ENCODE measurements around the gene ECI1. TPM values are rescaled to one million over a fixed set of nuclear protein-coding genes. Genes with fewer than 3 reads are reported as not detected.

ECI1 gene
- total RNA-seq, 2 experiments from 2014 or later: 30.8 to 42.5 TPM

DNA sequence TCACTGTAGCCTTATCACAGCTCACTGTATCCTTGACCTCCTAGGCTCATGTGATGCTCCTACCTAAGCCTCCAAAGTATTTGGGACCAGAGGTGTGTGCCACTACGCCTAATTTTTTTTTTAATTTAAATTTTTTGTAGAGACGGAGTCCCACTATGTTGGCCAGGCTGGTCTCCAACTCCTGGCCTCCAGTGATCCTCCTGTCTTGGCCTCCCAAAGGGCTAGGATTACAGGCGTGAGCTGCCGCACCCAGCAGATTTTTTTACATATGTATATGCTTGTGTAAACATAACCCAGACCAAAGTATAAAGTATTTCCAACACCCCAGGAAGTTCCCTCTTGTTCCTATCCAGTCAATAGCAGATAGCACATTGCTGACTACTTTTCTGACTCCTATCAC lies 35.1 kb downstream of the ECI1 start:
- Mint-ChIP-seq H3K9me3 (no peaks in the 10 kb centered on the region), H3K36me3 (ENCODE audit: low read depth) (peaks cover 5% of the 10 kb centered on the region), H3K27me3 (no peaks in the 10 kb centered on the region), H3K4me1 (peaks cover 26% of the 10 kb centered on the region), H3K27ac (peak overlapping the region; percentile 89), H3K4me3 (peak overlapping the region; percentile 84)
- CTCF ChIA-PET: no interaction called here
- POLR2A ChIA-PET: no interaction called here
- DNase-seq: no peak

DNA sequence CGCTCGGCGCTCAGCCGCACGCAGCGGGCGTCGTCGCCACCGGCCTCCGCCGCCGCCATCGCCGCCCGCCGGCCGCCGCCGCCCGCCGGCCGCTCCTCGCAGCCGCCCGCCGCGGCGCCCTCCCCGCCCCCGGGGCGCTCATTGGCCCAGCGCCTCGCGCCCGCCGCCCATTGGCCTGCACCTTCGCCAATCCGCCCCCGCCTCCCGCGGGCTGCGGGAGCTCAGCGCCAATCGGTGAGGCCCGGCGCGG lies 36.7 kb downstream of the ECI1 start, which contains the start of gene PGP:
TSS of gene PGP (minus strand) at position 122 of the 250 bp plus-strand sequence. CDS start at position 59, 63 bp downstream.
- peak within 1 kb of the TSS; percentile 84 for H3K4me3 Mint-ChIP-seq
- no peak for DNase-seq
- peaks cover 26% of the 10 kb centered on the region for H3K4me1 Mint-ChIP-seq
- POLR2A ChIA-PET: interaction anchor here (0.6 to 1.3 kb wide), 3 partner anchors 38 to 245 kb away, joined by 3 to 8 read pairs (median 3); partner anchors contain the start of genes TEDC2 and TRAF7
- H3K27ac Mint-ChIP-seq: peak within 1 kb of the TSS; percentile 89
- no peaks in the 10 kb centered on the region for H3K9me3 Mint-ChIP-seq
- no peaks in the 10 kb centered on the region for H3K27me3 Mint-ChIP-seq
- peaks cover 5% of the 10 kb centered on the region for H3K36me3 Mint-ChIP-seq (ENCODE audit: low read depth)
- CTCF ChIA-PET: interaction anchor here (0.5 to 1.4 kb wide), 3 partner anchors 9 to 475 kb away, joined by 3 read pairs; partner anchors contain the start of genes ECI1 and MLST8

DNA sequence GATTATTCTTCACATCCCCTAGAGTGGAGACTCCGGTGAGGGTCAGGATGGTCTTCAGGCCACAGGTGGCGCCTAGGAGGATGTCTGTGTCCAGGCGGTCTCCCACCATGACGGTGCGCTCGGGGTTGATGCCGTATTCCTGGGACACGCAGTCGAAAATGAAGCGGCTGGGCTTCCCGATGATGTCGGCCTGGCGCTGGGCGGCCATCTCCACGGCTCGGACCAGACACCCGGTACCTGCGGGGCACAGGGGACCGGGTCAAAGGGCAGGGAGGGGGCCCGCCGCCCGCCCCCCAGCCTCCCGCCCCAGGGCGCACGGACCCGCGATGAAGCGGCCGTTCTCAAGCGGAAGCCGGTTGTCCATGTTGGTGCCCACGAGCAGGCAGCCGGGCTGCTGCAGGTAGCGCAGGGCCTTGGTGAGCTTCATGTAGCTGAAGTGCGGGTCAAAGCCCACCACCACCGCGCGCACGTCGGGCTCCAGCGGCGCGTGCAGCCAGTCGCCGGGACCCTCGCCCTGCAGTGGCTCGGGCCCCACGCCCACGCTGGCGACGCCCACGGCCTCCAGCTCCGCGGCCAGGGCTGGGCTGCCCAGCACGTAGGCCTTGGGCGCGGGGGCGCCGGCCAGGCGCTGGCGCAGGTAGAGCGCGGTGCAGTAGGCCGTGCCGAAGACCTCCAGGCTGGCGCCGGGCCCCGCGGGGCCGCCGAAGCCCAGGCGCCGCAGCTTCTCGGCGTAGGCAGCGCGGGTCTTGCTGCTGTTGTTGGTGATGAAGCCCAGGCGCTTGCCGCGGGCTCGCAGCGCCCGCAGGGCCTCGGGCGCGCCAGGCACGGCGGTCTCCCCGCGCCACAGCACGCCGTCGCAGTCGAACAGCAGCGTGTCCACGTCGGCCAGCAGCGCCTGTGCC lies 37.3 kb downstream of the ECI1 start:
- H3K9me3 Mint-ChIP-seq: no peaks in the 10 kb centered on the region
- peaks cover 5% of the 10 kb centered on the region for H3K36me3 Mint-ChIP-seq (ENCODE audit: low read depth)
- H3K27ac Mint-ChIP-seq: peak overlapping the region; percentile 65
- no peak for DNase-seq
- H3K27me3 Mint-ChIP-seq: no peaks in the 10 kb centered on the region
- CTCF ChIA-PET: interaction anchor here (0.5 to 1.4 kb wide), 3 partner anchors 8 to 474 kb away, joined by 3 read pairs; partner anchors contain the start of genes ECI1 and MLST8
- peaks cover 26% of the 10 kb centered on the region for H3K4me1 Mint-ChIP-seq
- POLR2A ChIA-PET: interaction anchor here (0.7 to 1.3 kb wide), 2 partner anchors 59 to 246 kb away, joined by 3 read pairs; partner anchors contain the start of genes TEDC2 and TRAF7
- H3K4me3 Mint-ChIP-seq: peak overlapping the region; percentile 77

DNA sequence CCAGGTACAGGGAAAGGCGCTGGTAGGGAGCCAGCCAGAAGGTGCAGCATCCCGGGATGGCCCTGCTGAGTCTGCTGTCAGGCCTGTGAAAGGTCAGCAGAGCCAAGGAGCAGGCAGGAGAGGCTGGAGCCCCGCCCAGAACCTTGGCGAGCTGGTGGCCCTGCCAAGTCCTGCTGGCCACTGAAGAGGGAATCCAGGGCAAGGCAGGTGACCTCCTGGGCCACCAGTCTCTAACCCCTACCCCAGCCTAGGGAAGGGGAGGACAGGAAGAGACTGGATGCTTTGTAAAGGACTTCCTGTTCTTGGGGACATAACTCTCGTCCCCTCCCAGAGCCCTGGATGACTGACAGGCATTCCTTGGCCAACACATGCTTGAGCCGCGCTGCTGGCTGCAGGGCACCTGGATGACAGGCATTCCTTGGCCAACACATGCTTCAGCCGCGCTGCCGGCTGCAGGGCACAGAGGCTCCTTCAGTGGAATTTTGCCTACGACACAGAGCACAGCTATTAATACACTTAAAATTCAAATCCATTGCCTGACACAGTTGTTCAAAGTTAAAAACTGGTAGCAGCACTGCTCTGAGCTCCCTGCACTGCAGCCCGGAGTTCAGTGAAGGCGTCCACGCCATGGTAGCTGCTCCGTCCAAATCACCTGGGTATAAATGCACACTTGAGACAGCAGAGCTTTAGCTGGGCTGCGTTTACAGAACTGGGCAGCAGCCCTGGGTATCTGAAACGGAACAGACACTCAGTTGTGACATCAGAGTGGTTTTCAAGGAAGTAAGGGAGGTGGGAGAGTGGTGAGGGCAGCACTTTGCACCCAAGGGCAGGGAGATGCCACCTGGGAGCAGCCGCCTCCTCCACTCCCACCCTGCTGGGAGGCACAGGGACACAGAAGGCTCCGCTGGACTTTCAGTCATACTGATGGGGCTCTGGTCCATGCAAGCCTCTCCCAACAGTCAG lies 38.7 kb downstream of the ECI1 start:
- H3K27me3 Mint-ChIP-seq: no peaks in the 10 kb centered on the region
- no peak for DNase-seq
- POLR2A ChIA-PET: no interaction called here
- peak overlapping the region; percentile 77 for H3K4me3 Mint-ChIP-seq
- H3K4me1 Mint-ChIP-seq: peaks cover 28% of the 10 kb centered on the region
- CTCF ChIA-PET: no interaction called here
- no peaks in the 10 kb centered on the region for H3K9me3 Mint-ChIP-seq
- H3K27ac Mint-ChIP-seq: no peak overlapping the region
- H3K36me3 Mint-ChIP-seq (ENCODE audit: low read depth): peaks cover 10% of the 10 kb centered on the region

DNA sequence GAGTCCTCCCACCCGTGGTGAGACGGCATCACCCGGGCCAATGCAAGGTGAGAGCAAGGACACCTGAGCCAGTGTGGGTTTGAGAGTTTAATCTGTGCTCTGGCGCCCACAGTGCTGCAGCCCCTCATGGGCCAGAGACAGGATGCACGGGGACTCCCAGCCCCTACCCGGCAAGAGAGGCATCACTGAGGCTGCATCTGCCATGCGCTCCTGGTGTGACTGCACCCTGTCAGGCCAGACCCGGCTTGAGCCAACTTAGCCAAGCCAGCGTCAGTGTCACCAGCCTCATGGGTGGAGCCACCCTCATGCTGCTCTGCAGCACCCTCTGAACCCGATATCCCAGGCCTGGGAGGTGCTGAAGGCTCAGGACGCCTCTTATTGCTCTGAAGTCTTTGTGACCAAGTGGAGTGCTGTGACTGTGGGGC lies 39.5 kb downstream of the ECI1 start:
- peak overlapping the region; percentile 26 for H3K4me3 Mint-ChIP-seq
- ChIA-PET CTCF (no interaction called here), POLR2A (no interaction called here)
- H3K4me1 Mint-ChIP-seq: peaks cover 34% of the 10 kb centered on the region
- H3K27ac Mint-ChIP-seq: no peak overlapping the region
- no peak for DNase-seq
- no peaks in the 10 kb centered on the region for H3K9me3 Mint-ChIP-seq
- peaks cover 16% of the 10 kb centered on the region for H3K36me3 Mint-ChIP-seq (ENCODE audit: low read depth)
- H3K27me3 Mint-ChIP-seq: no peaks in the 10 kb centered on the region

DNA sequence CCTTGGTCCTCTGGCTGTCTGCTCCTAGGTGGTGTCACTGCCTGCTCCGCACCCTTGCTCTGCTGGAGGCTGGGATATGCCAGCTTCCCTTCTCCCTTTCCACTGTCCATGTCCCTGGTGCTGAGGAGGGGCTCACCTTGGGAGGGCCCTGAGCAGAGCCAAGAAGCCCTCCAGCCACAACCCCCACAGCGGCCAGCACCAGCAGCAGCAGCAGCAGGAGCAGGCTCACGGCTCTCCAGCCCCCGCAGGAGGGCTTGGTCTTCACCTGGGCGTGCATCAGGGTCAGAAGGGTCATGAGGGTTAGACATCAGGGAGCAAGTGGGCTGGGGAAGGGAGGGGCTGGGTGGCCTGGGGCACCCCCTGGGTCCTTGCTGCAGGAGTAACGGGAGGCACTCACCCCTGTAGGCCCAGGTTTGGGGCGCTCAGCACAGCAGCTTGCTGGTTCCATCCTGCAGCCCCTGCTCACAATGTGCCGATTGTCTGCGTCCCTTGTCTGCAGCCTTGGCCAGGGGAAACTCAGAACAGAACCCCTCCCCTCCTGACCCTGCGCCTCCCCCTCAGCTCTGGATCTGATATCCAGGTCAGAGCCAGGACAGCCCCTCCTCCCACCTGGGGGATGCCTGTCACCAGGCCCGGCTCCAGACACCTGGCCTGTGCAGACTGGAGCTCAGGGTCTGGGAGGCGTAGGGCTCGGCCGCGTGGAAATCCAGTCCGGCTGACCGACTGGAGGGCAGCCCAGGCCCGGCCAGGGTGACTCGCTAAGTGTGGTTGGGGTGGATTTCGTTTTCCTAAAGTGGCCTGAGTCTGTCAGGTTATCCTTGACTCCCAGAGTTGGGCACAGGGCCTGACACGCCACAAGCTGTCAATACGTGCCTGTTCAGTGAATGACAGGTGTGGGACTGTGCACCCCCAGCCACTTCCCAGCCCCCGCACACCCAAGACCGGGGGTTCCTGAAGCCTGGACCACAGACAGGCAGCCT lies 40.7 kb downstream of the ECI1 start, which contains the start of gene BRICD5:
TSS of gene BRICD5 (minus strand) at position 478 of the 980 bp plus-strand sequence. CDS start at position 448, 30 bp downstream.
- Mint-ChIP-seq H3K27ac (no peak within 1 kb of the TSS), H3K4me3 (no peak within 1 kb of the TSS), H3K4me1 (peaks cover 35% of the 10 kb centered on the region), H3K9me3 (no peaks in the 10 kb centered on the region), H3K27me3 (no peaks in the 10 kb centered on the region), H3K36me3 (ENCODE audit: low read depth) (peaks cover 20% of the 10 kb centered on the region)
- DNase-seq: no peak
- POLR2A ChIA-PET: no interaction called here
- CTCF ChIA-PET: interaction anchor here (1.2 kb wide), 1 partner anchor 12 kb away, joined by 3 read pairs; no protein-coding TSS in a partner anchor

DNA sequence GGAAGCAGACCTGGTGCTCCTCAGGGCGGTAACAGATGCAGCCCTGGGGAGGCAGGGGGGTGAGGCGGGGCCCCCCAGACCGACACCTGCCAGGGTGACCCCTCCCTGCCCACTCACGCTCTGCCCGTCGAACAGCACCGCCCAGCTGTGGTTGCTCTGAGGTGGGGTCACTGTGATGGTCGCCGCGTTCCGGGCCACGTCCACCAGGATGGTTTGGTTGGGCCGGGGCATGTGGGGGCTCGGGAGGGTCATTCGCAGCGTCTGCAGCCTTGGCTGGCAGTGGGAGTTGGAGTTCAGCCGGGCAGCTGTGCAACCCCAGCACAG lies 41.4 kb downstream of the ECI1 start:
- Mint-ChIP-seq H3K9me3 (no peaks in the 10 kb centered on the region), H3K27me3 (no peaks in the 10 kb centered on the region)

DNA sequence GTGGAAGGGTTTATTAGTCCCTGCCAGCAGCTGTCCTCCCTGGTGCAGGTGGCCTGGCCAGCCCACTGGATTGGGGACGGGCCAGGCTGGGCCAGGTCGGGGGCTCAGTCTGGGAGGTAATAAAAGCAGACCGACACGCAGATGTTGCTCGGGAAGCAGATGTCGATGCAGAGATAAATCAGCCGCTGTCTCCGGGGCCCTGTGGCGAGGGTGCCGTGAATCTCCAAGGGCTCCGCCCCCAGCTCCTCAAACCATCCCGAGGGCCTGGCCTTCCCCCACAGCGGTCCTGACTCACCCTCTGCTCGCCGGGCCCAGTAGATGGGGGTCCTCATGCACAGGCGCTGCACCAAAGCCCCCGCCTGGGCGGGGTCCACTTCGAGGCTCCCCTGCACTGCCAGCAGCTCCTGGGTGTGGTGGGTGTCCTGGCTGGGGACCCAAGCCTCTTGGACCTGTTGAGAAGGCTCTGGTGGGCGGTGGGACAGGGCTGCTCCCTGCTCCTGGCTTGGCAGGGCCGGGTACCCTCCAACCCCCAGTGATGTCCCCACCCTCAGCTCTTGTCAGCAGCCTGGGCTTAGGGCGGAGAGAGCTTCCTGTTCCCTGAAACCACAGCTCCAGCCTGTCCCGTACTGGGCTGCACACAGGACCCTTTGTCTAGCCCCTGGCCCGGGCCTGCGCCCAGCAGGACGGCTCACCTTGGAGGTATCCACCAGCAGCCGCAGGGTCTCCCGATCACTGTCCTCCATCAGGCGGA lies 42.0 kb downstream of the ECI1 start:
- no peak for DNase-seq
- ChIA-PET CTCF (interaction anchor here (1.2 kb wide), 1 partner anchor 13 kb away, joined by 3 read pairs; no protein-coding TSS in a partner anchor), POLR2A (no interaction called here)
- no peak overlapping the region for H3K27ac Mint-ChIP-seq
- peaks cover 37% of the 10 kb centered on the region for H3K4me1 Mint-ChIP-seq
- no peak overlapping the region for H3K4me3 Mint-ChIP-seq
- peaks cover 20% of the 10 kb centered on the region for H3K36me3 Mint-ChIP-seq (ENCODE audit: low read depth)
- H3K9me3 Mint-ChIP-seq: no peaks in the 10 kb centered on the region
- H3K27me3 Mint-ChIP-seq: no peaks in the 10 kb centered on the region

More for the DNA sequence above, 41.4 kb downstream of the ECI1 start:
- Mint-ChIP-seq H3K27ac (no peak overlapping the region), H3K4me1 (peaks cover 33% of the 10 kb centered on the region), H3K4me3 (no peak overlapping the region), H3K36me3 (ENCODE audit: low read depth) (peaks cover 20% of the 10 kb centered on the region)
- CTCF ChIA-PET: interaction anchor here (1.2 kb wide), 1 partner anchor 12 kb away, joined by 3 read pairs; no protein-coding TSS in a partner anchor
- DNase-seq: no peak
- POLR2A ChIA-PET: no interaction called here

DNA sequence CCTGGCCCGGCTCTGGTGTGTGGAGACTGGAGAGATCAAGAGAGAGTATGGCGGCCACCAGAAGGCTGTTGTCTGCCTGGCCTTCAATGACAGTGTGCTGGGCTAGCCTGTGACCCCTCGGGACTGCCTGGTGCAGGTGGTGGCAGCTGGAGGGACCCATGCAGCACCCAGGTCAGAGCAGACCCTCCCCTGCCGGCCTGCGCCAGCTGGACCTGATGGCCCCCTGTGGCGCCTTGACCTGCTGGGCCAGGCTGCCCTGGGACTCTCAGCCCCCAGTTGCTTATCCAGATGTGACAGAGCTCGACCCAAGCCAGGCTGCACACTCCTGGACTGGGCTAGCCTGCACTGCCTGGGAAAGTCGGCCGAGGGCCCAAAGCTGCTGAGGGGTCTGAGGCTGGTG lies 42.6 kb downstream of the ECI1 start:
- CTCF ChIA-PET: no interaction called here

DNA sequence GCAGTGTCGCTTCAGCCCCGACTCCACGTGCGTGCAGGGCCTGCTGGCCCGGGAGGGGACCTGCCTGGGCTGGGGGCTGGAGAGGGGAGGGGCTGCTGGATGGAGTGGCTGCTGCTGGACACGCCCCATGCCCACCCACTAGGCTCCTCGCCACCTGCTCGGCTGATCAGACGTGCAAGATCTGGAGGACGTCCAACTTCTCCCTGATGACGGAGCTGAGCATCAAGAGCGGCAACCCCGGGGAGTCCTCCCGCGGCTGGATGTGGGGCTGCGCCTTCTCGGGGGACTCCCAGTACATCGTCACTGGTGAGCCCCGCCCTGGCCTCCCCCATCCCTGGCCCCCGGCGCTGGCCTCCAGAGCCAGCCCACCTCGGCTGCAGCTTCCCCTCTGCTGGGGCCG lies 43.1 kb downstream of the ECI1 start:
- ChIA-PET POLR2A (no interaction called here), CTCF (interaction anchor here (0.6 kb wide), 1 partner anchor 323 kb away, joined by 4 read pairs; no protein-coding TSS in a partner anchor)
- Mint-ChIP-seq H3K36me3 (ENCODE audit: low read depth) (peaks cover 18% of the 10 kb centered on the region), H3K27me3 (no peaks in the 10 kb centered on the region), H3K4me3 (no peak overlapping the region), H3K4me1 (peaks cover 40% of the 10 kb centered on the region), H3K27ac (no peak overlapping the region), H3K9me3 (no peaks in the 10 kb centered on the region)
- DNase-seq: no peak

More for the DNA sequence above, 42.6 kb downstream of the ECI1 start:
- no peaks in the 10 kb centered on the region for H3K27me3 Mint-ChIP-seq
- no peak for DNase-seq
- no peak overlapping the region for H3K4me3 Mint-ChIP-seq
- peaks cover 40% of the 10 kb centered on the region for H3K4me1 Mint-ChIP-seq
- H3K27ac Mint-ChIP-seq: no peak overlapping the region
- POLR2A ChIA-PET: no interaction called here
- no peaks in the 10 kb centered on the region for H3K9me3 Mint-ChIP-seq
- H3K36me3 Mint-ChIP-seq (ENCODE audit: low read depth): peaks cover 20% of the 10 kb centered on the region

DNA sequence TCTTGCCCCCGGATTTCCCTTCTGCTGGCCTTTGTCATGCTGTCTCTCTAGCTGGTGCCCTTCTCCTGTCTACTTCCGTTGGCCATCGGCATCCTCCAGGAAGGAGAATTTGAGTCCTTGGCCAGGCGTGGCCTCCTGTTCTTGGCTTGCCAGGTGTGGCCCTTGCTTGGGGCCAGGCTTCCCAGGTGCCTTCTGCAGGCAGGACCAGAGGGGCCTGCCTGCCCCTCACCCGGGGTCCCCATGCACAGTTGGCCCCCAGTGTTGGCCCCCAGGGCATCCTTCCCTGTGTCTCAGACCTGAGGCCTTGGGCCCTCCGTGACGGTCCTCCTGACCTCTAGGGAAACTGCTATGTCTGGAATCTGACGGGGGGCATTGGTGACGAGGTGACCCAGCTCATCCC lies 43.5 kb downstream of the ECI1 start:
- Mint-ChIP-seq H3K4me3 (peak overlapping the region; percentile 58), H3K4me1 (peaks cover 36% of the 10 kb centered on the region), H3K27ac (no peak overlapping the region), H3K9me3 (no peaks in the 10 kb centered on the region), H3K27me3 (no peaks in the 10 kb centered on the region), H3K36me3 (ENCODE audit: low read depth) (peaks cover 16% of the 10 kb centered on the region)
- ChIA-PET POLR2A (no interaction called here), CTCF (interaction anchor here (0.6 kb wide), 1 partner anchor 323 kb away, joined by 4 read pairs; no protein-coding TSS in a partner anchor)
- no peak for DNase-seq

All from activated CD4-positive, alpha-beta T cell treated with anti-CD3 and anti-CD28 coated beads, Interleukin-2, amount 10 ng/mL, durations not matched to agents 7 days and 5 days (primary cell).